Ovary (tissue), 9 donors: ENCODE results near the gene PDE1A. TPM values are rescaled to one million over a fixed set of nuclear protein-coding genes. Genes with fewer than 3 reads are reported as not detected.

ENCODE experiments used
- DNase-seq, 5 donors: peaks; one replicate each; pipeline ENCODE4 v3.0.0-alpha.2; 2019 to 2020
- H3K27ac ChIP-seq, 2 donors: fragments of 200-600 bp; one replicate each; pipeline versions ENCODE4 v1.5.1 to v1.8.0; 2019 to 2022
- H3K27me3 ChIP-seq: fragments of 200-600 bp; one replicate; pipeline ENCODE4 v1.8.0; 2022
- H3K36me3 ChIP-seq: fragments of 200-600 bp; sonication (generic); one replicate; pipeline ENCODE4 v1.5.1; 2019
- H3K4me1 ChIP-seq: one replicate; pipeline ENCODE4 v1.8.1; 2013; ENCODE audit warnings: mild to moderate bottlenecking, moderate library complexity; ENCODE audit not compliant: insufficient read depth
- H3K4me3 ChIP-seq: fragments of 200-600 bp; sonication (generic); one replicate; pipeline ENCODE4 v1.5.1; 2017
- H3K9me3 ChIP-seq, 2 donors: fragments of 200-600 bp in 1 of 2; sonication (generic) in 1 of 2; one replicate each; pipeline versions ENCODE4 v1.5.1 to v1.8.1; 2013 to 2019; ENCODE audit warnings: mild to moderate bottlenecking in 1 of 2, moderate library complexity in 1 of 2
- CTCF ChIP-seq, 3 donors: fragments of 450-650 bp in 2 of 3; fragments of 200-600 bp in 1 of 3; IDR thresholded peaks; one replicate each; pipeline versions ENCODE4 v1.5.1 to v1.8.0; 2016 to 2022; ENCODE audit warnings: antibody characterized with exemption in 3 of 3, mild to moderate bottlenecking in 1 of 3
- EP300 ChIP-seq: sonication (generic); formaldehyde crosslinking; IDR thresholded peaks from one replicate; pipeline ENCODE4 v1.6.1; 2017; ENCODE audit warnings: antibody characterized with exemption
- POLR2A ChIP-seq: fragments of 450-650 bp; IDR thresholded peaks from one replicate; pipeline ENCODE4 v1.6.1; 2017; ENCODE audit warnings: antibody characterized with exemption, mild to moderate bottlenecking, moderate library complexity
- WGBS, 3 donors: extraction: QIAGEN DNeasy Blood & Tissue Kit in 1 of 3; methylation state at CpG; one replicate each; pipeline versions ENCODE4 v1.1.5 to v1.1.7; 2013 to 2017; 5-methylcytosine and 5-hydroxymethylcytosine counted together
- intact Hi-C, 4 donors: fragments of 100-400 bp; cut with DNase I; formaldehyde crosslinking; loops; one replicate each; pipeline versions ENCODE4 v1.11.0 to v1.15.1; 2022 to 2023
- polyA plus RNA-seq, 2 donors: library from polyadenylated mRNA; stranded (reverse); fragments of 200-250 nt in 1 of 2; fragments of 350-450 nt in 1 of 2; fragmentation: Illumina TruSeq in 1 of 2; extraction: RNeasy Lipid Tissue Mini Kit (QIAGEN cat#74804) in 1 of 2; gene quantifications; one replicate each; pipeline ENCODE4 v1.2.3, GENCODE V29; 2013 to 2014
- total RNA-seq, 7 donors: library from RNA; depleted of rRNA in 2 of 7; stranded (reverse); fragments of >200 nt in 2 of 7; fragmentation: NEBNext Ultra II Directional in 3 of 7; extraction: Animal tissue kit (Norgen Biotek cat#: 25700) in 3 of 7; gene quantifications; one replicate each; pipeline versions ENCODE4 v1.1.0 to v1.2.4, GENCODE V29; 2016 to 2023
- donor health status: DM: no; HTN: no; CAD: no; lungs with moderate emphysema.
- donor health status: DM: no; HTN: no; CAD: no.
- donor health status: Bipolar disorder and iron deficiency.
- donor health status: DM: yes; HTN: yes; CAD: no.
- donor health status: DM: no; HTN: no; CAD: no.
- donor health status: DM: yes; HTN: yes; CAD: no.

PDE1A gene
- total and polyA plus RNA-seq, 9 donors = 2.9 to 17.8 (median 8.4) TPM

GRCh38 chr2:182167882-182168281 lies 259.0 kb downstream of the PDE1A start:
- H3K9me3 ChIP-seq = no peaks in the 10 kb centered on the region
- no peak for DNase-seq
- intact Hi-C loops = no loop called here
- no peak overlapping the region for H3K27ac ChIP-seq
- 67 to 74% (median 68%) methylated on average over 4 of the region's 4 CpGs for WGBS, 3 donors
- H3K27me3 ChIP-seq = no peaks in the 10 kb centered on the region
- no peaks in the 10 kb centered on the region for H3K36me3 ChIP-seq
- no peaks in the 10 kb centered on the region for H3K4me1 ChIP-seq
- no peak for TF ChIP-seq POLR2A
- no peak for TF ChIP-seq EP300
- no peak for TF ChIP-seq CTCF (IDR thresholded peaks at IDR 0.05)
- no peak overlapping the region for H3K4me3 ChIP-seq

- TF ChIP-seq CTCF (IDR thresholded peaks at IDR 0.05) (no peak), EP300 (no peak), POLR2A (no peak)
- Histone ChIP-seq H3K4me1 (no peaks in the 10 kb centered on the region), H3K9me3 (no peaks in the 10 kb centered on the region), H3K36me3 (no peaks in the 10 kb centered on the region), H3K27me3 (no peaks in the 10 kb centered on the region), H3K4me3 (no peak overlapping the region), H3K27ac (no peak overlapping the region)
- no peak for DNase-seq
- 32 to 35% (median 33%) methylated on average over 2 of the region's 2 CpGs for WGBS, 3 donors
- intact Hi-C loops = no loop called here
Observed at GRCh38 chr2:182166841-182167240, 260.0 kb downstream of the PDE1A start.

GRCh38 chr2:182166406-182166805 lies 260.4 kb downstream of the PDE1A start:
- 89 to 92% (median 90%) methylated on average over 2 of the region's 2 CpGs for WGBS, 3 donors
- no peak overlapping the region for H3K27ac ChIP-seq

GRCh38 chr2:182165202-182165601 lies 261.6 kb downstream of the PDE1A start:
- H3K36me3 ChIP-seq = no peaks in the 10 kb centered on the region
- H3K27ac ChIP-seq = no peak overlapping the region
- WGBS, 3 donors = 84 to 92% (median 90%) methylated on average over 2 of the region's 2 CpGs
- H3K9me3 ChIP-seq = no peaks in the 10 kb centered on the region
- TF ChIP-seq CTCF (IDR thresholded peaks at IDR 0.05) (no peak), EP300 (no peak), POLR2A (no peak)
- DNase-seq = no peak
- no peaks in the 10 kb centered on the region for H3K4me1 ChIP-seq
- no peaks in the 10 kb centered on the region for H3K27me3 ChIP-seq
- intact Hi-C loops = no loop called here
- no peak overlapping the region for H3K4me3 ChIP-seq

More at GRCh38 chr2:182166406-182166805, 260.4 kb downstream of the PDE1A start:
- no peak overlapping the region for H3K4me3 ChIP-seq
- H3K36me3 ChIP-seq = no peaks in the 10 kb centered on the region
- intact Hi-C loops = no loop called here
- no peaks in the 10 kb centered on the region for H3K4me1 ChIP-seq
- TF ChIP-seq EP300 (no peak), CTCF (IDR thresholded peaks at IDR 0.05) (no peak), POLR2A (no peak)
- H3K9me3 ChIP-seq = no peaks in the 10 kb centered on the region
- no peak for DNase-seq
- H3K27me3 ChIP-seq = no peaks in the 10 kb centered on the region

GRCh38 chr2:182164686-182165085 lies 262.1 kb downstream of the PDE1A start:
- DNase-seq = no peak
- Histone ChIP-seq H3K36me3 (no peaks in the 10 kb centered on the region), H3K4me3 (no peak overlapping the region), H3K27me3 (no peaks in the 10 kb centered on the region), H3K4me1 (no peaks in the 10 kb centered on the region), H3K27ac (no peak overlapping the region), H3K9me3 (no peaks in the 10 kb centered on the region)
- no peak for TF ChIP-seq POLR2A
- no peak for TF ChIP-seq CTCF (IDR thresholded peaks at IDR 0.05)
- TF ChIP-seq EP300 = no peak
- WGBS, 3 donors = 83 to 94% (median 93%) methylated on average over 1 of the region's 1 CpG
- intact Hi-C loops = no loop called here
